GM19468 (cell line): Measurements from ENCODE around the gene SIGLEC14.
"Not testable (repeated sequence)": the region's sequence is repeated elsewhere in the genome, so short reads cannot be mapped to it uniquely, and the experiment has no call there.

Experiments used
- ATAC-seq: cut with Tn5 transposase; IDR thresholded peaks from one replicate; pipeline ENCODE4 v1.9.1; 2021; ENCODE audit warnings: mild to moderate bottlenecking, moderate library complexity, moderate number of reproducible peaks; ENCODE audit not compliant: unreplicated experiment; ENCODE audit errors: extremely low read depth

SIGLEC14 gene

DNA sequence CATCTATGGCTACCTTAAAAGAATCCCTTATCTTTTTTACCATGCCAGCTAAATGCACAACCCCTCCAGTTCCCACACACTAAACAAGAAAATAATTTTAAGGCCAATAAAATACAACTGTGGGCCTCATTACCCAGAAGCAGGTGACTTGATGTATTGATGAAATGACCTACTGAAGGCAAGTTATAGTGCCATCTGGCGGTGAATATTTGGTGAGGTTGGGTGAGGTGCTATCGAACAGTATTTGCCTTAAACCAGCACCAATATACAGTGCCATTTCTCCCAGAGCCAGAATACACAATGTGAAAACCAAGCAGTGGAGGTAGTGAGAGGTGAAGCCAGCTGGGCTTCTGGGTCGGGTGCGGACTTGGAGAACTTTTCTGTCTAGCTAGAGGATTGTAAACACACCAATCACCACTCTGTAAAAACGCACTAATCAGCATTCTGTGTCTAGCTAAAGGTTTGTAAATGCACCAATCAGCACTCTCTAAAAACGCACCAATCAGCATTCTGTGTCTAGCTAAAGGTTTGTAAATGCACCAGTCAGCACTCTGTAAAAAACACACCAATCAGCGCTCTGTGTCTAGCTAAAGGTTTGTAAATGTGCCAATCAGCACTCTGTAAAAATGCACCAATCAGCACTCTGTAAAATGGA is 29.4 kb upstream of the SIGLEC14 start:
- ATAC-seq: not testable (repeated sequence)

- no peak for ATAC-seq
These were observed 21.6 kb upstream of the SIGLEC14 start for GRCh38 chr19:51668216-51668615.

GRCh38 chr19:51664997-51665396 is 18.4 kb upstream of the SIGLEC14 start:
- ATAC-seq: no peak

- ATAC-seq: no peak
These were observed 17.5 kb upstream of the SIGLEC14 start for GRCh38 chr19:51664131-51664530.

- no peak for ATAC-seq
These were observed 17.0 kb upstream of the SIGLEC14 start for GRCh38 chr19:51663650-51664049.

GRCh38 chr19:51660975-51661600 is 14.5 kb upstream of the SIGLEC14 start:
- ATAC-seq: no peak

DNA sequence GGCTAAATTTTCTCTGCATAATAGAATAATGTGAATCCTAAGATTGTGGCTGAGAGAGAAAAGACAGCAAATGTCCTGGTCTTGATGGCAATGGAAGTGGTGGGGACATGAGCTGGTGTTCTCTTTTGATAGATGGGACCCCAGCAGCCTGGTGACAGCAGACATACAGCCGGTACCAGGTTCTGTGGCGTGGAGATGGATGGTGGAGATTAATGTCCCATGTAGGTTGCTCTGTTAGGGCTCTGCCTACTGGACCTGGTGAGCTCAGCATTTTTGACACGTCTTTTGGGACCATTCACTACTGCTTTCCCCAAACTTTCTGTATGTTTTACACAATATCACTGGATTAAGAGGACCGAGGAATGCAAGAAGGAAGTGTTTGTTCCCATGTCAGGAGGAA is 8.2 kb upstream of the SIGLEC14 start:
- ATAC-seq: no peak

GRCh38 chr19:51653162-51653561 is 6.5 kb upstream of the SIGLEC14 start:
- ATAC-seq: no peak

- ATAC-seq: no peak
These were observed 5.6 kb upstream of the SIGLEC14 start for GRCh38 chr19:51652266-51652665.

DNA sequence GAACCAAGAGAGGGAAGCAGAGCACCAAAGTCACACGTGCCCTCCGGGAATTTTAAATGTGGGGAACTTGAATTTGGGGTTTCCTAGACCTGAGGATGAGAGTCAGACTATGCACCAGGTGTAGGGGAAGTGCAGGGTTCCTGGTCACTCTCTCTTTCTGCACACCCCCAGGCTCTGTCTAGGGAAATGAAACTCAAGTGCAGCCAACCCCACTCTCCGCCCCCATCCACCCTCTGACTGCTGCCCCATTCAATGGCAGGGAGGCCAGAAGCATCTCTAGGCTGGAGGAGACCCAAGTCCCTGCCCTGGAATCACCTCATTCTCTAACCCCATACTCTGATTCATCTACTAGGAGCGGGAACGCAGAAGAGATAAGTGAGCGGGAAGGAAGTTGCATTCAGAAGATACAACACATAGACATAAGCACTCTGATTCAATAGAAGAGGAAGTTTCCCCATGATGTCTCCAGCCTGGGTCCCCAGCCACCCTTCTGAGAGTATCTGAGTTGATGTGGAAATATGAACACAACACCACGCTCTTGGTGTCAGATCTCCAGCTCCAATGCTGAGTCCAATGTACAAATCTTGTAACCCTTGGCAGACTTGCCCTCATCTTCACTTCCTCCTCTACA is 4.7 kb upstream of the SIGLEC14 start:
- ATAC-seq: no peak

GRCh38 chr19:51647318-51647717 is 693 bp upstream of the SIGLEC14 start:
- no peak for ATAC-seq

DNA sequence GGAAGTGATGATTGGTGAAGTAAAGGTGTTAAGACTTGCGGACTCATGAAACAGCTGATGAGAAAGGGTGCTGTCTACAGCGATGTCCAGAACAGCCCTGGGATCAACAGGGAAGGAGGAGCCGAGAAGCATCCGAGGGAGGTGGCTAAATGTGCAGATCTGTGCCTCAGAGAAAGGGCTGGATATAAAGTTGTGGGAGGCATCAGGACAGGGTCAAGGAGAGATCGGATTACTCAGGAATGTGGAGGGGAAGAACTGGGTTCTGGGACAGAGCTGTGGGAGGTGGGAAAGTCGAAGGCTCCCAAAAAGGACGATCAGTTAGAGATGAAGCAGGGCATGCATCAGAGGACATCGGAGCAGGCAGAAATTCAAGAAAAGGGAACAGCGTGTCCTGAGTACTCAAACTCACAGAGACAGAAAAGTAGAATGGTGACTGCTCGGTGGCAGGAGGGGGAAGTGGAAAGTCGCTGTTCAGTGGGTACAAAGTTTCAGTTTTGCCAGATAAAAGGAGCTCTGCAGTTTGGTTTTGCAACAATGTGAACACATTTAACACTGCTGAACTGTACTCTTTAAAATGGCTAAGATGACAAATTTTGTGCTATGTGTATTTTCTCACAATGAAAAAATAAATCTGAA is 1.9 kb downstream of the SIGLEC14 start:
- ATAC-seq: no peak

- ATAC-seq: no peak
These were observed 5.0 kb downstream of the SIGLEC14 start for GRCh38 chr19:51641648-51642047.

DNA sequence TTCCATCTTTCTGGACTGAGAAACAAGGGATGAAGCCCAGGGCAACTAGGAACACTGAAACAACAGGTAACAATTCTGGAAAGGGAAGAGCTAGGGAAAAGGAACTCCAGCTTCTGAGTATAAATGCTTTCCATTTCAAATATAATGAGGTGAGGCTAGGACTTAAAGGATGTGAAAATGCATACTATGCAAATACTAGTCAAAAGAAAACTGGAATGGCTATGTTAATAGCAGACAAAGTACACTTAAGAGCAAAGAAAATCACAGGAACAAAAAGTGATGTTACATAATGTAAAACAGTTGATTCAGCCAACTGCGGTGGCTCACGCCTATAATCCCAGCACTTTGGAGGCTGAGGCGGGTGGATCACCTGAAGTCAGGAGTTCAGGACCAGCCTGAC is 6.2 kb downstream of the SIGLEC14 start:
- no peak for ATAC-seq

- ATAC-seq: no peak
These were observed 6.7 kb downstream of the SIGLEC14 start for GRCh38 chr19:51639916-51640315.

GRCh38 chr19:51637362-51637978 is 9.2 kb downstream of the SIGLEC14 start:
- no peak for ATAC-seq

- ATAC-seq: no peak
These were observed 14.5 kb downstream of the SIGLEC14 start for GRCh38 chr19:51632126-51632525.

DNA sequence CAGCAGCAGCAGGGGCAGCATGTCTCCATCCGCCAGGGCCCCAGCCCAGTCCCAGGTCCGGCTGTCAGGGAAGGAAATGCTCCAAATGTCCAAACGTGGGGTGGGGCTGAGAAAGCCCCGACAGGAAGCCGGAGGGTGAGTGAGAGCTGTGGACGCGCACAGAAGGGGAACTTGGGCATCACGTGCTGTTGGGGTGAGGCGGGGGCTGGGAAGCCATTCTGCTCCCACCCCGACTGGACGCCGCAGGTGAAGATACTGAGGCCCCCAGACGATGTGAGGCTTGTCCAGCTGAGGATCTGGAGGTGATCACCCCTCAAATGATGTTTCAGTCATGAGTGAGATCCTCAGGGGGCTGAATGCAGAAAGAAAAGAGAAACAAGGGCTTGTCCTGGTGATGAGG is 16.3 kb downstream of the SIGLEC14 start, which contains the start of gene SIGLEC5:
TSS of gene SIGLEC5 (minus strand) at position 87 of the 400 bp plus-strand sequence. CDS start at position 21, 66 bp downstream.
- ATAC-seq: not testable (repeated sequence)

- ATAC-seq: no peak
These were observed 18.3 kb downstream of the SIGLEC14 start for GRCh38 chr19:51628153-51628939.
